PC-3 (cell line): ENCODE measurements around the gene HEATR9. TPM values are rescaled to one million over a fixed set of nuclear protein-coding genes. Genes with fewer than 3 reads are reported as not detected.

Experiments used
- ATAC-seq: fragments of 200-7000 bp; cut with Tn5 transposase; 2 replicates; pipeline ENCODE4 v1.9.1; 2020; ENCODE audit warnings: mild to moderate bottlenecking, moderate library complexity
- BruUV-seq: library from RNA; stranded (reverse); fragments of 400-500 nt; replicated peaks from 2 replicates; lab custom pipeline; 2021; lab: Mats Ljungman, UMichigan
- CTCF ChIA-PET: fragments of 300-600 bp; sonication (Branson Sonifier 250); formaldehyde crosslinking; loops from one replicate; lab custom pipeline; 2022; ENCODE audit warnings: antibody characterized with exemption; lab: Charles Lee
- POLR2A ChIA-PET: fragments of 300-600 bp; sonication (Branson Sonifier 250); formaldehyde crosslinking; loops from one replicate; lab custom pipeline; 2022; ENCODE audit warnings: antibody characterized with exemption; ENCODE audit not compliant: unreplicated experiment; lab: Charles Lee
- DNase-seq: peaks from one replicate; pipeline ENCODE4 v3.0.0-alpha.2; 2015
- H2AFZ ChIP-seq: fragments of 300-600 bp; sonication (generic); 2 replicates; pipeline ENCODE4 v1.6.0; 2016; ENCODE audit warnings: antibody characterized with exemption, low read length
- H3F3A ChIP-seq: fragments of 300-600 bp; sonication (generic); one replicate; pipeline ENCODE4 v1.6.0; 2017; ENCODE audit warnings: antibody characterized with exemption, low read length, control low read depth, mild to moderate bottlenecking; ENCODE audit not compliant: unreplicated experiment
- H3K27ac ChIP-seq: fragments of 300-600 bp; sonication (generic); 2 replicates; pipeline ENCODE4 v1.5.1; 2016; ENCODE audit warnings: mild to moderate bottlenecking, low read length
- H3K27me3 ChIP-seq: fragments of 300-600 bp; sonication (generic); 2 replicates; pipeline ENCODE4 v1.6.1; 2016; ENCODE audit warnings: low read length, mixed read lengths
- H3K36me3 ChIP-seq: fragments of 300-600 bp; sonication (generic); 2 replicates; pipeline ENCODE4 v1.6.1; 2016; ENCODE audit warnings: low read depth, mixed run types, low read length, mixed read lengths
- H3K4me1 ChIP-seq: fragments of 300-600 bp; sonication (generic); 2 replicates; pipeline ENCODE4 v1.5.1; 2016; ENCODE audit warnings: low read length; ENCODE audit not compliant: insufficient read depth
- H3K4me2 ChIP-seq: fragments of 300-600 bp; sonication (generic); 2 replicates; pipeline ENCODE4 v1.6.0; 2016; ENCODE audit warnings: low read length
- H3K4me3 ChIP-seq: fragments of 300-600 bp; sonication (generic); 2 replicates; pipeline ENCODE4 v1.5.1; 2016; ENCODE audit warnings: mild to moderate bottlenecking, low read length, mixed read lengths
- H3K79me2 ChIP-seq: fragments of 300-600 bp; sonication (generic); 2 replicates; pipeline ENCODE4 v1.6.1; 2017; ENCODE audit warnings: low read length, mixed read lengths
- H3K9ac ChIP-seq: fragments of 300-600 bp; sonication (generic); 2 replicates; pipeline ENCODE4 v1.6.0; 2016; ENCODE audit warnings: mild to moderate bottlenecking, low read length
- H3K9me2 ChIP-seq: fragments of 300-600 bp; sonication (generic); replicated peaks from 2 replicates; pipeline ENCODE4 v1.6.1; 2016; ENCODE audit warnings: mixed run types, low read length, mixed read lengths
- H3K9me3 ChIP-seq: fragments of 300-600 bp; sonication (generic); 2 replicates; pipeline ENCODE4 v1.6.1; 2016; ENCODE audit warnings: low read length, mixed read lengths
- H4K20me1 ChIP-seq: fragments of 300-600 bp; sonication (generic); 2 replicates; pipeline ENCODE4 v1.6.1; 2016; ENCODE audit warnings: low read length, mixed read lengths
- EZH2 ChIP-seq: fragments of 300-600 bp; sonication (generic); IDR thresholded peaks from one replicate; pipeline ENCODE4 v1.6.1; 2017; ENCODE audit warnings: antibody characterized with exemption, mild to moderate bottlenecking, low read length; ENCODE audit not compliant: unreplicated experiment
- EZH2phosphoT487 ChIP-seq: fragments of 300-600 bp; sonication (generic); IDR thresholded peaks from 2 replicates; pipeline ENCODE4 v1.6.1; 2018; ENCODE audit warnings: mild to moderate bottlenecking, antibody characterized with exemption, low read length, borderline replicate concordance
- intact Hi-C: fragments of 100-400 bp; cut with micrococcal nuclease; formaldehyde crosslinking; loops from 2 replicates; pipeline ENCODE4 v1.9.0; 2023
- total RNA-seq: library from RNA; depleted of rRNA; stranded (reverse); fragments of >200 nt; gene quantifications from 2 replicates; pipeline ENCODE4 v1.2.3, GENCODE V29; 2014; rRNA removed
- TF ChIP-seq, protein P1 (sequence below): fragments of 300-600 bp; sonication (generic); conservative IDR thresholded peaks from 2 replicates; pipeline ENCODE4 v1.5.1; 2017; ENCODE audit warnings: antibody characterized with exemption, low read depth, mild to moderate bottlenecking, low read length

Gene HEATR9
- total RNA-seq, 1 experiment from 2014 or later, result not detected

DNA sequence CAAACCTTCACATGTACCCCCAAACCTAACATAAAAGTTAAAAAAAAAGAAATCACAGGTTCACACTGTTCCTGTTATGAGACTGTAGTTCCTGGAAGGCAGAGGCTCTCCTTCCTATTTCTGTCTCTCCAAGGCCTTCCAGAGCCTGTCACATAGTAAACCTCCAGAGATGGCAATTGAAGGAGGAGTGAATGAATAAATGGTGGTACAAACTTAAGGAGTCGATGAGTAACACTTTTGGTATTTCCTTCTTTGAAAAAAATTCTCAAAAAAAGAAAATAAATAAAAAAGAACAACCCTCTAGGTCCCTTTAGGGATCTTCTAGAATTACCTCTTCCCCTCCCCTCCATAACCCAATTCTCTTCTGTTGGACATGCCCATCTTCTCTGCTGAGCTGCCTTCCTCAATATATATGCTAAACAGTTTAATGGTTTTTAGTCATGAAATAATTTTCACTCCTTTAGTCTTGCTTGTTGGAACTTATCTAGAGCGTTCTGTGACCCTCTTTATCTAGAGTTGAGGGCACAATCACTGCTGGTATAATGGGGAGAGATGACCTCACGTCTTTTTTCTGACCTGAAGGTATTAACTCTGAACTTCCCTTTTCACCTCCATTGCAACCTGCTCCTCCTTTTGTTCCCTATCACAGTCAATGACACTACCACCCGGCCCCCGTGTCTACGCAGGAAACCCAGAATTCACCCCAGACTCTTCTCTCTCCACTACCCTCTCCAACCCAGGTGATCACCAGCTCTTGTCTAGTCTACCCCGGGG, 61.1 kb downstream of the HEATR9 start:
- H4K20me1 ChIP-seq, result peaks cover 22% of the 10 kb centered on the region
- intact Hi-C loops, result loop anchor here (5.0 kb wide), 1 partner anchor 555 kb away; no protein-coding TSS in a partner anchor
- peaks cover 8% of the 10 kb centered on the region; the same call in 1 of the 2 replicates for H3K36me3 ChIP-seq
- H3F3A ChIP-seq, result no peaks in the 10 kb centered on the region
- H3K27me3 ChIP-seq, result no peaks in the 10 kb centered on the region
- TF ChIP-seq EZH2phosphoT487 (no peak), EZH2 (no peak)
- TF ChIP-seq, protein P1, sequence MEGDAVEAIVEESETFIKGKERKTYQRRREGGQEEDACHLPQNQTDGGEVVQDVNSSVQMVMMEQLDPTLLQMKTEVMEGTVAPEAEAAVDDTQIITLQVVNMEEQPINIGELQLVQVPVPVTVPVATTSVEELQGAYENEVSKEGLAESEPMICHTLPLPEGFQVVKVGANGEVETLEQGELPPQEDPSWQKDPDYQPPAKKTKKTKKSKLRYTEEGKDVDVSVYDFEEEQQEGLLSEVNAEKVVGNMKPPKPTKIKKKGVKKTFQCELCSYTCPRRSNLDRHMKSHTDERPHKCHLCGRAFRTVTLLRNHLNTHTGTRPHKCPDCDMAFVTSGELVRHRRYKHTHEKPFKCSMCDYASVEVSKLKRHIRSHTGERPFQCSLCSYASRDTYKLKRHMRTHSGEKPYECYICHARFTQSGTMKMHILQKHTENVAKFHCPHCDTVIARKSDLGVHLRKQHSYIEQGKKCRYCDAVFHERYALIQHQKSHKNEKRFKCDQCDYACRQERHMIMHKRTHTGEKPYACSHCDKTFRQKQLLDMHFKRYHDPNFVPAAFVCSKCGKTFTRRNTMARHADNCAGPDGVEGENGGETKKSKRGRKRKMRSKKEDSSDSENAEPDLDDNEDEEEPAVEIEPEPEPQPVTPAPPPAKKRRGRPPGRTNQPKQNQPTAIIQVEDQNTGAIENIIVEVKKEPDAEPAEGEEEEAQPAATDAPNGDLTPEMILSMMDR, result no peak
- no peak overlapping the region for H3K9ac ChIP-seq
- H2AFZ ChIP-seq, result peak overlapping the region; percentile 86; the same call in 1 of the 2 replicates
- ATAC-seq (no peak), DNase-seq (peak; percentile 45)
- H3K9me2 ChIP-seq, result no peaks in the 10 kb centered on the region
- peak overlapping the region; percentile 89; the same call in 1 of the 2 replicates for H3K4me2 ChIP-seq
- BruUV-seq, result no TSS peak
- POLR2A ChIA-PET, result no interaction called here
- no peak overlapping the region for H3K27ac ChIP-seq
- CTCF ChIA-PET, result interaction anchor here (1.9 kb wide), 1 partner anchor 43 kb away, joined by 18 read pairs; no protein-coding TSS in a partner anchor
- peaks cover 33% of the 10 kb centered on the region for H3K79me2 ChIP-seq
- H3K9me3 ChIP-seq, result no peaks in the 10 kb centered on the region
- H3K4me1 ChIP-seq, result peaks cover 31% of the 10 kb centered on the region
- peak overlapping the region; percentile 97; the same call in 1 of the 2 replicates for H3K4me3 ChIP-seq

Other genes starting within 250 kb of the HEATR9 start
- 0.52 and 0.77 TPM in 2 replicates for gene RASL10B, start 137.3 kb downstream of the HEATR9 start, total RNA-seq
- not detected in 2 replicates for gene GAS2L2, start 115.7 kb downstream of the HEATR9 start, total RNA-seq
- gene C17orf50, start 108.0 kb downstream of the HEATR9 start, total RNA-seq, result not detected in 2 replicates
- 1.6 and 2.4 TPM in 2 replicates for gene MMP28, start 73.2 kb downstream of the HEATR9 start, total RNA-seq
- 32.4 and 48.1 TPM in 2 replicates for gene TAF15, start 59.4 kb downstream of the HEATR9 start, total RNA-seq
- not detected in 2 replicates for gene CCL5, start 11.5 kb upstream of the HEATR9 start, total RNA-seq
- 2.0 and 2.6 TPM in 2 replicates for gene RDM1, start 61.9 kb upstream of the HEATR9 start, total RNA-seq
- not detected in 2 replicates for gene LYZL6, start 74.8 kb upstream of the HEATR9 start, total RNA-seq
- gene CCL16, start 112.6 kb upstream of the HEATR9 start, total RNA-seq, result not detected in 2 replicates
- gene CCL14, start 117.8 kb upstream of the HEATR9 start, total RNA-seq, result not detected in 2 replicates
- not detected in 2 replicates for gene CCL15, start 132.7 kb upstream of the HEATR9 start, total RNA-seq
- gene CCL23, start 149.1 kb upstream of the HEATR9 start, total RNA-seq, result not detected in 2 replicates
- gene CCL18, start 195.4 kb upstream of the HEATR9 start, total RNA-seq, result not detected in 2 replicates
- not detected in 2 replicates for gene CCL3, start 221.3 kb upstream of the HEATR9 start, total RNA-seq
- gene CCL4, start 234.9 kb upstream of the HEATR9 start, total RNA-seq, result not detected in 2 replicates